ENCODE results near the gene SIRPB2.
A peak's percentile ranks its signal among the peaks of the same experiment; 100 is the strongest.

SIRPB2 gene

DNA sequence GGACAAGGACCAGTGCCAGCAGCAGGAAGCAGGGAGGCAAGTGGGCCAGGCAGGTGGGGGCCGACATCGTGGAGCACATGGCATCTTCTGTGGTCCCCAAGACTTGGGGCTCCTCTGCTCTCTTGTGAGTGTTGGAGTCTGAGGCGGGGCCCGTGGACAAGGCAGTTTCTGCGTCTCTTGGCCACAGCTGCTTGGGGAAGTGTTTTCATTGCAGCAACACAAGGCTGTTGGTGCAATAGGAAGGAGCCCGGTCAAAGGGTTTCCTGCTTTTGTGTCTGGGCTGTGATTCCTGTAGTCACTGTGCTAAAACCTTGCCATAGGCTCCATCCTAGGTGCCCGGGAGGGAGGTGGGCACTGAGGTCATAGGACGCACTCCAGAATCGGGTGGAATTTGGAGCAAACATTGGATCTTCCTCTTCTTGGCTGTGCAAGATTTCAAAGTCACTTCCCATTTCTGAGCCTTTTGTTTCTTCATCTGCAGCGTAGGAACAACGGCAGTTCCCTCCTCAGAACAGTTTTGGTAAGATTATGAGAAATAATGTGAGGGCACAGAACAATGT is at the start of gene SIRPB2:
Gene SIRPB2, minus strand, starts transcription at position 140 of the 560 bp plus-strand sequence. Its CDS starts 61 bp downstream, at position 79.
- no peak for DNase-seq

DNA sequence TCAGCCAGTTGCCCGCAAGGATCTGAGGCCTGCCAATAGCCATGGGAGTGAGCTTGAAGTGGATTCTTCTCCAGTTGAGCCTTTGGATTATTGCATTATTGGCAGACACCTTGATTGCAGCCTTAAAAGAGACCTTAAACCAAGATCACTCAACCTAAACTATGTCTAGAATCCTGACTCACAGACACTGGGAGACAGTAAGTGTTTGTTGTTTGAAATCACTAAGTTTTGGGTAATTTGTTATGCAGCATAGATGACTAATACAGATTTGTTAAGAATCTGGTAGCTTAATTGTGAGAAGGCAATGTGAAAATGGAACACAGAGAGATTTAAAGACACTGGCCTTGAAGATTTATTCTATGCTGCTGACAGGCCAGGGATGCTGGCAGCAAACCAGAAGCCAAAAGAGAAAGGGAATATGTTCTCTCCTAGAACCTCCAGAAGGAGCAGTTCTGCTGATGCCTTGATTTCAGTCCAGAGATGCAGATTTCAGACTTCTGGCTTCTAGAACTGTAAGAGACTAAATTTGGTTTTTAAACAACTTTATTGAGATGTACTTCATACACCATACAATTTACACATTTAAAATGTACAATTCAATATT is 48.7 kb upstream of the SIRPB2 start:
- DNase-seq: no peak

- DNase-seq: no peak
Measured at GRCh38 chr20:1538655-1539054, 47.4 kb upstream of the SIRPB2 start.

- DNase-seq: no peak
Measured at GRCh38 chr20:1537731-1538058, 46.5 kb upstream of the SIRPB2 start.

GRCh38 chr20:1536893-1537730 is 45.9 kb upstream of the SIRPB2 start:
- DNase-seq: no peak

DNA sequence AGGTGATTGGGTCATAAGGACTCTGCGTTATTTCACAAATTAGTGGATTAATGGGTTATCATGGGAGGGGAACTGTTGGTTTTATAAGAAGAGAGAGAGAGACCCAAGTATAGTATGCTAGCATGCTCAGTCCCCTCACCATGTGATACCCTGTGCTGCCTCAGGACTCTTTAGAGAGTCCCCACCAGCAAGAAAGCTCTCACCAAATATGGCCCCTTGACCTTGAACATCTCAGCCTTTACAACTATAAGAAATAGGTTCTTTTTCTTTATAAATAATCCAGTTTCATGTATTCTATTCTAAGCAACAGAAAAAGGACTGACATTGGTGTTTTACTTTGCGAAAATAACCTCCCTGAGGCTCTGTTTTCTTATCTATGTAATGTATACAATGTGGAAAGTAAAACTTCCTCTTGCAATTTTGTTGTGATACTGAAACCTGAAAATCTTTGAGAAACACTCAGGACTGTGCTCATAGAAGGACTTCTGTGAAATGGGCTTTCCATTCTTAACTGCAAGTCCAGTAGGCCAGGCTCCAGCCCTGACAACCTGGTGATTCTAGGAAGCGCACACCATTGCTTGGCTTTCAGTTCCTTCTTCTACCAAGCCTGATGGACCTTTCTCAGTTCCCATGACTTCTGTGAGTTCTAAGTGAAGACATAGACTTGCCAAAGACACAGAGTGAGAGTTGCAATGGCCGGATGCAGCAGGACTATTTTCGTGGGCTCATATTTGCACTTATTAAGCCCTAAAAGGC is 44.4 kb upstream of the SIRPB2 start:
- DNase-seq: no peak

DNA sequence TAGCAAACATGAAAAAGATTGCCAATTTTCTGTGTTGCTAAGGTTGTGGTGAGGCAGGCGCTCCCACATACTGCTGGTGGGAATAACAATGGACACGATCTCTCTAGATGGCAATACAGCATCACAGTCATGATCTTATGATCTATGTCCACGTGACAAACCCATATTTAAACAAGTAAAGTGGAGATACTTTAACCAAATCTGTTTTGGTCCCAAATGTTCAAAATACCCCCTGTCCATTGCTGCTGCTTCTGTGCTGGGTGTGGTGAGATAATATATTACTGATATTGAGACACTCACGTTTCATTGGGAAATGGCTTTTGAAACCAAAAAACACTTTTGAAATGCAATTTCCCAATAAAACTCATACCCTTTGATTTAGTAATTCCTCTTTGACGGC is 43.3 kb upstream of the SIRPB2 start:
- DNase-seq: no peak

- DNase-seq: no peak
Measured at GRCh38 chr20:1533059-1533458, 41.8 kb upstream of the SIRPB2 start.

DNA sequence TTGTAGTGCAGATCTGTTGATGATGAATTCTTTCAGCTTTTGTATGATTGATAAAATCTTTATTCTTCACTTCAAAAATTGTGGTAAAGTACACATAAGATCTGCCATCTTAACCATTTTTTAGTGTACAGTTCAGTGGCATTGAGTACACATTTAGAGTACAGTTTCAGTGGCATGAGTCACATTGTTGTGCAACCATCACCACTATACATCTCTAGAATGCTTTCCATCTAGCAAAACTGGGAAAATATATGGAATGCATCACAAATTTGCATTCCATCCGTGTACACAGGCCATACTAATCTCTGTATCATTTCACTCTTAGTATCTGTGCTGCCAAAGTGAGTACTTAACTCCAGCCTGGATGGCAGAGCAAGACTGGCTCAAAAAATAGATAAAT is 37.6 kb upstream of the SIRPB2 start:
- DNase-seq: no peak

- no peak for DNase-seq
Measured at GRCh38 chr20:1527923-1528322, 36.7 kb upstream of the SIRPB2 start.

DNA sequence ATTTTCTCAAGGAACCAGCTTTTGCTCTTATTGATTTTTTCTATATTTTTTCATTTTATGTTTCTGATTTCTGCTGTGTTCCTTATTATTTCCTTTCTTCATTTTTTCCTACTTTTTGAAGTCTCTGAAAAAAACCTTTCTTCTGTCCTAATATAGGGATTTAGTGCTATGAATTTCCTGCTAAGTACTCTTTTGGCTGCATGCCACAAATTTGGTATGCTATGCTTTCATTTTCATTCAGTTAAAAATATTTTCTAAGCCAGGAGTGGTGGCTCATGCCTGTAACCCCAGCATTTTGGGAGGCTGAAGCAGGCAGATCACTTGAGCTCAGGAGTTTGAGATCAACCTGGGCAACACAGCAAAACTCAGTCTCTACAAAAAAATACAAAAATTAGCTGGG is 35.7 kb upstream of the SIRPB2 start:
- DNase-seq: no peak

- DNase-seq: no peak
Measured at GRCh38 chr20:1526310-1526709, 35.1 kb upstream of the SIRPB2 start.

DNA sequence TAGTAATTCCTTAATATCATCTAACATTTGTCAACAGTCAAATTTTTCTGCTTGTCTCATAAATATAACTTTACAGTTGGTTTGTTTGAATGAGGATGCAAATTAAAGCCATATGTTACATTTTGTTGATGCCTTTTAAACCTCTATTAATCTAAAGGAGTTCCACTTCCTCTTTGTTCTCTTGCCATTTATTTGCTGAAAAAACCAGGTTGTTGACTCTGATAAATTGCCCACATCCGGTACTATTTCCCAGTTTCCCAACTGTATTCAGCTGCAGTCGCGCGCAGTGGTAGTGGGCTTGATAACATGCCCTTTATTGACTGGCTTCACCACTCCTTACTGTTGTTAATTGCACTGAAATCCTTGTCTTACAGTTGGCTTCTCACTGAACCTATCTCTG is 32.8 kb upstream of the SIRPB2 start:
- DNase-seq: no peak

GRCh38 chr20:1517010-1517409 is 25.8 kb upstream of the SIRPB2 start:
- no peak for DNase-seq

- DNase-seq: no peak
Measured at GRCh38 chr20:1513801-1514200, 22.6 kb upstream of the SIRPB2 start.

DNA sequence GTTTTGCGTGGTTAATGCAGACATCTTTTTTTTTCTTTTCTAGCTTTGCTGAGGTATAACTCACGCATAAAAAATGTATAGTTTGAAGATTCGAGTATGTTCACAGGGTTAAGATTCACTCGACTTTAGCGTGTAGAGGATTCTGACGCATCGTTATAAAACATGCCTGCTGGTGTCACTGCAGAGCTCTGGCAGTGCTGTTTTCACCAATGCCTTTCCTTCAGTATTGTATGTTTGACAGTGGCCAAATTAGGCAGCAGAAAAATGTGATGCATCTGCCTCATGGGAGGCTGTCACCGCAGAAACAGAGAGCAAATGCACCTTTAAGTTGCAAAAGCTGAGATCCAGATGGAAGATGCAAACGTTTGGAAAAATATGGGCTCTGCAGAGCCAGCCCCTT is 18.0 kb upstream of the SIRPB2 start:
- no peak for DNase-seq

DNA sequence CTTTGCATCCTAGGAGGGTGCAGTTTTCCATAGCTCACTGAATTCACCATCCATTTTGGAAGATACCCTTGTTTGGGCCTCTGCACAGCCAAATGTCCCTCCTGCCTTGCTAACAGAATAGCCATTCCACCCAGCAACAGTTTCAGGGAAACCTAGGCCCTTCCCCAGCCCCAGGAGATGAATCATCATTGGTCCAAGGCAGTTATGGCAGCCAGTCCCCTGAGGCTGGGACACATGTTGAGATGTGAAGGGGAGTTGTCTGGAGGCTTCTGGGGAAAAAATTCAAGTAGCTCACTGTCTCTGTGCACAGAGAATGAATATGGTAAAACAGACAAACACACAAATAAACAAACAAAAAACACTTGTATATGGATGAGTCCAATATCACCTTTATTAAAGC is 17.4 kb upstream of the SIRPB2 start:
- DNase-seq: no peak

GRCh38 chr20:1507276-1507675 is 16.1 kb upstream of the SIRPB2 start:
- no peak for DNase-seq

DNA sequence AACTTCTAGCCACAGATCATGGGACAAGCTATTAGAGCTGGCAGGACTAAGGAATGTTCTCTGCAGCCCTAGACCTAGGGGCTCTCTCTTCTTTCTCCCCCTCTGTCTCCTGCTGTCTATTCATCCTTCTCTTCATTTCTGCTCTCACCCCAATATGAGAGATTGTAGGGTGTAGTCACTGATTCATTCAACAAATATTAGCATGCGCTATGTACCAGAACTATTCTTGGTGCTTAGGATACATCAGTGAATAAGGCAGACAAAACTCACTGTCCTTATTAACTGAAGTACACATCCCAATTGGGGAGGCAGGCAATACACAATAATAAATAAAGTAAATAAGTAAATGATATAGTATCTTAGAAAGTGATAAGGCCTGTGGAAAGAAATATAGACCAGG is 14.7 kb upstream of the SIRPB2 start:
- DNase-seq: no peak

GRCh38 chr20:1505361-1505760 is 14.1 kb upstream of the SIRPB2 start:
- no peak for DNase-seq

GRCh38 chr20:1503564-1504227 is 12.5 kb upstream of the SIRPB2 start:
- DNase-seq: peak; percentile 90

DNA sequence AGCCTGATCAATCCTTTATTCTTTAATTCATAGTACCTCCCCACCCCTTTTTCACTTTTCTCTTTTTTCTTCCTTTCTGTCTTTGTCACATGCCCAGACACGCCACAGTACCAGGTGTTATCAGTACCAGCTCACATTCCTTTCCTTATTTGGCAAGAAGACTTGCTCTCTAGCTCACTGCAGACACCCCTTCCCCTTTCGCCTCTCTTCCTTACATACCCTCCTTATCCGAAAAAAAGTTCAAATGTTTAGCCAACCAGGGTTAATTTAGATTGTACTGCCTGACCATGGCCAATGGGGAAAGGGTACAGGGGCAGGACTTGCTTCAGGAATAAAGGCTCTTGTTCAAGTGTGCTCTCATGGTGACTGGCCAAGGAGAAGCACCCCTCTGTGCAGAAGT is 9.3 kb upstream of the SIRPB2 start:
- peak; percentile 63 for DNase-seq
